ENCODE measurements around the gene FGF13. TPM values are rescaled to one million over a fixed set of nuclear protein-coding genes. Genes with fewer than 3 reads are reported as not detected.

The FGF13 gene
- total RNA-seq, 1 donor from 2014 or later: 3.2 TPM

- TF ChIP-seq CTCF (IDR thresholded peaks at IDR 0.05) (no peak), POLR2AphosphoS5 (IDR thresholded peaks at IDR 0.05; ENCODE audit: insufficient read depth in 1 of 2, low read depth in 1 of 2) (no peak), POLR2A (IDR thresholded peaks at IDR 0.05) (no peak)
- Histone ChIP-seq H3K9me3 (no peaks in the 10 kb centered on the region), H3K36me3 (no peaks in the 10 kb centered on the region), H3K27me3 (no peaks in the 10 kb centered on the region), H3K27ac (no peak overlapping the region), H3K4me1 (no peaks in the 10 kb centered on the region), H3K4me3 (no peak overlapping the region)
- intact Hi-C loops (cut with DNase I): no loop called here
- no peak for DNase-seq (ENCODE audit: extremely low spot score in 2 of 2)
Observed at GRCh38 chrX:138704596-138704995, 6.9 kb downstream of the FGF13 start.

DNA sequence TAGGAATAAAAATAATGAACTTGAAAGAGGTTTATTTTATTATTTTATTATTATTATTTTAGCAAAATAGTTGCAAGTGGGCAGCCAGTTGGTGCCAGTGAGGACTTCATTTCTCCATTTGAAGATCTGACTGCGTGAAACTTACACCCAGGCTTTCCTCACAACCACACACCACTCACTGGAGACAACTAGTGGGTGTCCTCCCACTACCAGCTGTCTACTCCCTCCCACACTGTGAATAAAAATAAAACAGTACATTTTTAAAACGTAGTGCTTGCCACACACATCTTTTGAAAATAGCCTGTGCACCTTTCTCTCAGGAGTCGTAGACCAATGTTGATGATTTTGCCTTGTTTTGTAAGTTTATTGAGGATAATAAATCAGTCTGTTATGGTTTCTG, 7.4 kb downstream of the FGF13 start:
- intact Hi-C loops (cut with DNase I): no loop called here

GRCh38 chrX:138692591-138692990, 18.9 kb downstream of the FGF13 start:
- no peaks in the 10 kb centered on the region for H3K9me3 ChIP-seq
- H3K4me1 ChIP-seq: no peaks in the 10 kb centered on the region
- no peak overlapping the region for H3K27ac ChIP-seq
- TF ChIP-seq POLR2A (IDR thresholded peaks at IDR 0.05) (no peak), POLR2AphosphoS5 (IDR thresholded peaks at IDR 0.05; ENCODE audit: insufficient read depth in 1 of 2, low read depth in 1 of 2) (no peak), CTCF (IDR thresholded peaks at IDR 0.05) (no peak)
- no peak for DNase-seq (ENCODE audit: extremely low spot score in 2 of 2)
- no peak overlapping the region for H3K4me3 ChIP-seq
- H3K27me3 ChIP-seq: no peaks in the 10 kb centered on the region
- H3K36me3 ChIP-seq: no peaks in the 10 kb centered on the region
- intact Hi-C loops (cut with DNase I): no loop called here

More for the DNA sequence above, 7.4 kb downstream of the FGF13 start:
- Histone ChIP-seq H3K27ac (no peak overlapping the region), H3K9me3 (no peaks in the 10 kb centered on the region), H3K4me3 (no peak overlapping the region), H3K36me3 (no peaks in the 10 kb centered on the region), H3K4me1 (no peaks in the 10 kb centered on the region), H3K27me3 (no peaks in the 10 kb centered on the region)
- no peak for TF ChIP-seq POLR2AphosphoS5 (IDR thresholded peaks at IDR 0.05; ENCODE audit: insufficient read depth in 1 of 2, low read depth in 1 of 2)
- no peak for TF ChIP-seq CTCF (IDR thresholded peaks at IDR 0.05)
- TF ChIP-seq POLR2A (IDR thresholded peaks at IDR 0.05): no peak
- no peak for DNase-seq (ENCODE audit: extremely low spot score in 2 of 2)

DNA sequence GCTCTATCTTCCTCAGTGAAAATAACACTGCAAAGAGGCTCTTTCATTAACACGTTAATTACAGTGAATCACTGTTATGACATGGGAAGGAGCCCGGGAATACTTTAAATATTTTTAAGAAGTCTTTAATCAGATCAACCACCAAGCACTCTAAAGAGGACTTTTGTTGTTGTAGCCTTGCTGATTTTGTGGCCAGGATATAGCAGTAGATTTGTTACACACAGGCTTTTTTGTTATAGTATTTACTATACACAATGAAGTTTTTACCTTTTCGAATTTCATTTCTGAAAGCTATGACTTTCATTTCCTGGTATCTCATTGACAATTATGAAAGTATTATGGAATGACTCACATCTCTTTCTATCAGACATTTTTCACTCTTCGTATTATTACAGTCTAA, 20.3 kb downstream of the FGF13 start:
- Histone ChIP-seq H3K9me3 (no peaks in the 10 kb centered on the region), H3K27me3 (no peaks in the 10 kb centered on the region), H3K27ac (no peak overlapping the region), H3K4me3 (no peak overlapping the region), H3K4me1 (no peaks in the 10 kb centered on the region), H3K36me3 (no peaks in the 10 kb centered on the region)
- intact Hi-C loops (cut with DNase I): no loop called here
- no peak for DNase-seq (ENCODE audit: extremely low spot score in 2 of 2)
- TF ChIP-seq POLR2A (IDR thresholded peaks at IDR 0.05) (no peak), CTCF (IDR thresholded peaks at IDR 0.05) (no peak), POLR2AphosphoS5 (IDR thresholded peaks at IDR 0.05; ENCODE audit: insufficient read depth in 1 of 2, low read depth in 1 of 2) (no peak)

GRCh38 chrX:138690591-138690990, 20.9 kb downstream of the FGF13 start:
- no peak for TF ChIP-seq POLR2AphosphoS5 (IDR thresholded peaks at IDR 0.05; ENCODE audit: insufficient read depth in 1 of 2, low read depth in 1 of 2)
- no peak for TF ChIP-seq CTCF (IDR thresholded peaks at IDR 0.05)
- no peak for TF ChIP-seq POLR2A (IDR thresholded peaks at IDR 0.05)
- H3K9me3 ChIP-seq: no peaks in the 10 kb centered on the region
- H3K27ac ChIP-seq: no peak overlapping the region
- H3K27me3 ChIP-seq: no peaks in the 10 kb centered on the region
- no peaks in the 10 kb centered on the region for H3K36me3 ChIP-seq
- no peak overlapping the region for H3K4me3 ChIP-seq
- DNase-seq (ENCODE audit: extremely low spot score in 2 of 2): no peak
- H3K4me1 ChIP-seq: no peaks in the 10 kb centered on the region
- intact Hi-C loops (cut with DNase I): no loop called here
